Posterior cingulate gyrus (tissue), 11 donors: ENCODE data around the gene ZNF646.

Experiments
- DNase-seq, 10 donors: peaks; one replicate each; pipeline versions ENCODE4 v3.0.0 to v3.0.0-alpha.2; 2020 to 2021; ENCODE audit warnings: mixed read lengths in 3 of 10
- intact Hi-C: fragments of 100-400 bp; cut with DNase I; formaldehyde crosslinking; loops from one replicate; pipeline ENCODE4 v1.15.1; 2023

ZNF646 gene, protein sequence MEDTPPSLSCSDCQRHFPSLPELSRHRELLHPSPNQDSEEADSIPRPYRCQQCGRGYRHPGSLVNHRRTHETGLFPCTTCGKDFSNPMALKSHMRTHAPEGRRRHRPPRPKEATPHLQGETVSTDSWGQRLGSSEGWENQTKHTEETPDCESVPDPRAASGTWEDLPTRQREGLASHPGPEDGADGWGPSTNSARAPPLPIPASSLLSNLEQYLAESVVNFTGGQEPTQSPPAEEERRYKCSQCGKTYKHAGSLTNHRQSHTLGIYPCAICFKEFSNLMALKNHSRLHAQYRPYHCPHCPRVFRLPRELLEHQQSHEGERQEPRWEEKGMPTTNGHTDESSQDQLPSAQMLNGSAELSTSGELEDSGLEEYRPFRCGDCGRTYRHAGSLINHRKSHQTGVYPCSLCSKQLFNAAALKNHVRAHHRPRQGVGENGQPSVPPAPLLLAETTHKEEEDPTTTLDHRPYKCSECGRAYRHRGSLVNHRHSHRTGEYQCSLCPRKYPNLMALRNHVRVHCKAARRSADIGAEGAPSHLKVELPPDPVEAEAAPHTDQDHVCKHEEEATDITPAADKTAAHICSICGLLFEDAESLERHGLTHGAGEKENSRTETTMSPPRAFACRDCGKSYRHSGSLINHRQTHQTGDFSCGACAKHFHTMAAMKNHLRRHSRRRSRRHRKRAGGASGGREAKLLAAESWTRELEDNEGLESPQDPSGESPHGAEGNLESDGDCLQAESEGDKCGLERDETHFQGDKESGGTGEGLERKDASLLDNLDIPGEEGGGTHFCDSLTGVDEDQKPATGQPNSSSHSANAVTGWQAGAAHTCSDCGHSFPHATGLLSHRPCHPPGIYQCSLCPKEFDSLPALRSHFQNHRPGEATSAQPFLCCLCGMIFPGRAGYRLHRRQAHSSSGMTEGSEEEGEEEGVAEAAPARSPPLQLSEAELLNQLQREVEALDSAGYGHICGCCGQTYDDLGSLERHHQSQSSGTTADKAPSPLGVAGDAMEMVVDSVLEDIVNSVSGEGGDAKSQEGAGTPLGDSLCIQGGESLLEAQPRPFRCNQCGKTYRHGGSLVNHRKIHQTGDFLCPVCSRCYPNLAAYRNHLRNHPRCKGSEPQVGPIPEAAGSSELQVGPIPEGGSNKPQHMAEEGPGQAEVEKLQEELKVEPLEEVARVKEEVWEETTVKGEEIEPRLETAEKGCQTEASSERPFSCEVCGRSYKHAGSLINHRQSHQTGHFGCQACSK (N-terminal part only)

DNA sequence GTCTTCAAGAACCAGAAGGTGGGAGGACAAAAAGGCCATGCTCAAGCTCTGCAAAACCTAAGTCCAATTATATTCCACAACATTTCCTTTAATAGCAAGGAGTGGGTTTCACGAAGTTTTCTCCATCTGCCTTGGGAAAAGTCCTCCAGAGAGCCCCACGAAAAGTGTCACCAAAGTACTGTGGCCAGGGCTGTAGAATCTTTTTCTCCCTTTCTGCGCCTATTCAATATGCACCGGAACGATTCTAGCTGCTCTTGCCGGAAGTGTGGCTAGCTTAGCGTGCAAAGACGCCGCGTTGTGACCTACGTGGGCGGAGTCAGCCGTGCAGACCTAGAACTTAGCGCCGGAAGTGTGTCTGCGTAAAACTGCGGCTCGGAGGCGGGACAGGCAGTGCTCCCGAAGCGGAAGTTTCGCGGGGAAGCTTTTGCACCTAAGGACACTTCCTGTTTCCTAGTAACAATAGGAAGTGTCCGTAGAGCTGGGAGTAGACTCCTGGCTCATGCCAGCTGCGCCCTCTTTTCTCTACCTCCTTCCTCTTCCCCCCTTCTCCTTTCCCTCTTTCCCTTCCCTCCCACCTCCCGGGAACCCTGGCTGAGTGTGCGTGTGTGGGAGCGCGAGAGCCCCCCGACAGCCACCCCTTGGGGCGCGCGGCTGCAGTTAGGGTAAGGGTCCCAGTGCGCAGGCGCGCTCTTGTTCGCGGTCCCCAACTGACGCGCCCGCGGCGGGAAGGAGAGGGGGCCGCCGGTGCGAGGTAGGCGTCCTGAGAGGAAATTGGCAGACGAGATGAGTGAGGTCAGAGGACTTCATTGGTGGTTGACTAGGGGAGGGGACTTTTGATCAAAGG, at the start of gene ZNF646, which contains the start of gene ZNF668:
TSS of gene ZNF646 (plus strand) at position 453 of the 844 bp plus-strand sequence. CDS start 1,903 bp downstream, outside the sequence.
TSS of gene ZNF668 (minus strand) at position 271 of the 844 bp plus-strand sequence. CDS start 9,781 bp downstream, outside the sequence.
- peak; percentile 97 to 100 (median 99) for DNase-seq
- intact Hi-C loops, result loop anchor here (5.0 kb wide), 2 partner anchors 42 to 383 kb away; partner anchors contain the start of genes ARMC5 and STX4

DNA sequence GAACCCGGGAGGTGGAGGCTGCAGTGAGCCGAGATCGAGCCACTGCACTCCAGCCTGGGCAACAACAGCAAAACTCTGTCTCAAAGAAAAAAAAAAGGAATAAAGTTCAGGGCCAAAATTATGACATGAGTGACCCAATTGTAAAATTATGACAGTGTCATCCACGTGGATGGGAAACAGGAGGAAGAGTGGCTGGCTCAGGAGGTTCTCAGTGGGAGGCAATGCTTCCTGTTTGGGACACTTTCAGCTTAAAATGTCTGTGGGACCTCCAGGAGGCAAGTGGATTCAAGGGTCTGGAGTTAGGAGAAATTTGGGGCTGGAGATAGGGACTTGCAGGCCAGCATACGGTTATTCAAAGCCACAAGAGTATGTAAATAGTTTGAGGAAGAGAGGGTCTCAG, 48.9 kb upstream of the ZNF646 start:
- intact Hi-C loops, result no loop called here
- no peak for DNase-seq

DNA sequence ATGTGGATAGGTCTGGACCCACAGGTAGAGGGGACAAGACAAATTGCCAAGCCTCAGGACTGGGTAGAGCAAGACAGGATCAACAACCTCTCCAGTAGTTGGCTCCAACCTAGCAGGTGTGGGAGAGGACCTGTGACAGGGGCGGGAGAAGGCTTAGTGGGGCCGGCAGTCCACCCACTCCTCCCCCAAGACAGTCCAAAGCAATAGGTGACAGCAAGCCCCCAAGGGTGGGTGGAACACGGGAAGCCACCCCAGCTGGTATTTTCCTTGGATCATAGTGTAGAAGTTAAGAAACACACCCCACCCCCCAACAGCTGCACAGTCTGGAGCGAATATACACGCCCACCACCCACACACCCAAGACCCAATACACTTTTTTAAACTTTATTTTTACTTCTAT, 45.0 kb upstream of the ZNF646 start:
- peak in 1 of 10 donors; percentile 33 for DNase-seq
- intact Hi-C loops, result no loop called here

DNA sequence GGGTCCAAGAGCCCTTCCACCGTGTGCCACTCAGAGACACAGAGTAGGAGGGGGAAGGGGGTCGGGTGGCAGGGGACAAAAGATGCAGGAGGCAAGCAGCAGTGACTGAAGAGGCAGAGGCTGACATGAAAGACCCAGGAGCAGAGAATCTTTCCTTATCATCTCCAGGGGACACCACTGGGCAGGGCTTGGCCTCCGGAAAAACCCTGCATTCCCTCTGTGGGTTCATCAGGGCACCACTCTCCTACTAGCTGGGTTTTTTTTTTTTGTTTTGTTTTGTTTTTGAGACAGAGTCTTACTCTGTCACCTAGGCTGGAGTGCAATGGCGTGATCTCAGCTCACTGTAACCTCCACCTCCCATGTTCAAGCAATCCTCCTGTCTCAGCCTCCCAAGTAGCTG, 42.9 kb upstream of the ZNF646 start:
- intact Hi-C loops, result loop anchor here (5.0 kb wide), 1 partner anchor 41 kb away; the partner anchor contains the start of genes ZNF646 and ZNF668
- DNase-seq, result peak in 1 of 10 donors; percentile 24

DNA sequence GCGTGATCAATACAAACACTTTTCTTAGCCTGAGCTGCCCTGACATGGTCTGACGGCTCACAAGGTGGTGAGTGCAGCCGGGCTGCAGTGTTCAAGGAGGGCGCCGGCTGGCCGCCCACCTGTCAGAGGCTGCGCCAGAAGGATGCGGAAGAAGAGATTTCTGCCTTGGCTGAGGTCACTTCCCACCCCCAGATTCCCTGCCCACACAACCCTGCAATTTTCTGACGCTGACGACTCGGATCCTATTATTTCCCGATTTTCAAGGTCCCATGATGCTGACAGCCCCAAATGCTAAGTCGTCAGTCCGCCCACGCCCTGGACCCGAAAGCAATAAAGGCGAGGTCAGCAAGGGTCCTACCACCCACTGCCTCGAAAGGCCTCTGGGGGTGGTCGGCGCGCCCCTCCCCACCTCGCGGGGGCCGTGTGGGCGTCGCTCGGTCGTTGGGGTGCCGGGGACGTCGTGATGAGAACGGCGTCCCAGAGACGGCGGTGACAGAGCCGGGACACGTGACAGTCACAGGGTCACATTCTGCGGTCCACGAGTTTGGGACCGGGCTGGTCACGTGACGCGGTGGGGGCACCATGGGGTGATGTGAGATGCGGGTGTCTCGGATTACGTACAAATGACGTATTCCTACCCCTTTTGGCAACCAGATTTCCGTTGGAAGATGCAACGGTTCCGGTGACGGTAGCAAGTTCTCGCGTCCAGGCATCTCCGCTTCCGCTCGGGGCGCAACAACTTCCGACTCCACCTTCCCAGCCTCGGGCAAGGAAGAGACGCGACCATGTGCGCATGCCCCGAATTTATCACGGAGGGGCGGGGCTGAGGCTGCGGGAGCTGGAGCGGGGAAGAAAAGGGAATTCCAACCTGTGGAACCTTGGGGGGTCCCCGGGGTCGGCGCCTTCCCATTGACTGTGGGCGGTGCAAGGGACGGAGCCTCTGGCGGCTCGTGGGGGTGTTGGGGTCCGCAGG, 41.2 kb upstream of the ZNF646 start, which contains the start of gene STX4:
TSS of gene STX4 (plus strand) at position 823 of the 973 bp plus-strand sequence. CDS start 248 bp downstream, outside the sequence.
- DNase-seq, result peak; percentile 95 to 99 (median 97)
- intact Hi-C loops, result loop anchor here (5.0 kb wide), 1 partner anchor 39 kb away; the partner anchor contains the start of genes ZNF646 and ZNF668

DNA sequence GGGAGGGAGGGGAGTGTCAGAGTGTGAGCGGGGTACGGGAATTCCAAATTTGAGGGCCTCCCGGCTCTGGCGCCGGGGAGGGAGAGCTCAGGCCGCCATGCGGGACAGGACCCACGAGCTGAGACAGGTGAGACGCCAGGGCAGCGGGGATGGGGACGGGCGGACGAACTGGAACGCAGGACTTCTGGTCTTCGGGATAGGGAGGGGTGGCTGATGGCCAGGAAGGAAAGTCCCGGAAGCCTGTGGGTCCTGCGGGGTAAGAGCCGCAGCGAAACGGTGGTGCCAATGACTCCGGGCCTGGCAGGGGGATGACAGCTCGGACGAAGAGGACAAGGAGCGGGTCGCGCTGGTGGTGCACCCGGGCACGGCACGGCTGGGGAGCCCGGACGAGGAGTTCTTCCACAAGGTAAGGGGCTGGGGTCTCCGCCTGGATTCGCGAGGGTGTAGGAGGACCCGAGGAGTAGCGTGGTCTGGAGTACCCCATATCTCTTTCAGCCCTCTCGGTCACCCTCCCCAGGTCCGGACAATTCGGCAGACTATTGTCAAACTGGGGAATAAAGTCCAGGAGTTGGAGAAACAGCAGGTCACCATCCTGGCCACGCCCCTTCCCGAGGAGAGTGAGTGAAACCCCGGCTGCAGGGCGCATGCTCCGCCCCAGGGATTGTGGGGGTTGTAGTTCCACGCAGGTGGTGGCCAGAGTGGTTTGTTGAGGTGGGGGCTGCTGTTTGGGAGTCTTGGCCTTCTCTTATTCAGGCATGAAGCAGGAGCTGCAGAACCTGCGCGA, 40.3 kb upstream of the ZNF646 start:
- DNase-seq, result peak; percentile 83 to 99 (median 92)
- intact Hi-C loops, result loop anchor here (5.0 kb wide), 1 partner anchor 38 kb away; the partner anchor contains the start of genes ZNF646 and ZNF668

DNA sequence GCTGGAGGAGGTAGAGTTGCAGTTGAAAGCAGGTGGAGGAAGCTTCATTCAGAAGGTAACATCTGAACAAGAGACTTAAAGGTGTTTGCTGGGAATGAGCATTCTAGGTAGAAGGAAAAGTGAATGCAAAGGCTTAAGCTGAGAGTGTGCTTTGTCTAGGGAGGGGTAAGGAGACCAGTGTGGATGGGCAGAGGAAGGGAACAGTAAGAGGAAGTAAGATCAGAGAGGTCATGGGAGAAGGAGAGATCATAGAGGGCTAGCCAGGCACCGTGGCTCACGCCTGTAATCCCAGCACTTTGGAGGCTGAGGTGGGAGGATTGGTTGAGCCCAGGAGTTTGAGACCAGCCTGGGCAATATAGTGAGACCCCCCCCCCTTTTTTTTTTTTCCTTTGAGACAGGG, 37.5 kb upstream of the ZNF646 start:
- intact Hi-C loops, result no loop called here
- no peak for DNase-seq

DNA sequence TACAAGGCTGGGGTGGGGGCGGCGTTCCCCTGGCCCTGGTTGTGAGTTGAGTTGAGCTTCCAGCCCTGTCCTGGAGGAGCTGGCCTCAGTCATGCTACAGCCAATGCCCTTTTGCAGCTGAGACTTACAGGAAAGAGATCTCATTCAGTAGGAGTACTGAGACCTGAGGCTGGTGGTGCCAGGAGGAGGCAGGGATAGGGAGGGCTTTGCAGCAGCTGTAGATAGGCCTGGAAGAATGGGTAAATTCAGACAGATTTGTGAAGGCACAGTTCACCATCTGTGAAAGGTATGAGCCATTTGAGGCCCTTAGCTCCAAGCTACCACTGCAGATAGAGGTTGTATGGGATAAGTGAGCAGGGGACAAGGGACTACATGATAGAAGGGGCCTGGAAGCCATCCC, 35.2 kb upstream of the ZNF646 start:
- peak in 1 of 10 donors; percentile 30 for DNase-seq
- intact Hi-C loops, result no loop called here

DNA sequence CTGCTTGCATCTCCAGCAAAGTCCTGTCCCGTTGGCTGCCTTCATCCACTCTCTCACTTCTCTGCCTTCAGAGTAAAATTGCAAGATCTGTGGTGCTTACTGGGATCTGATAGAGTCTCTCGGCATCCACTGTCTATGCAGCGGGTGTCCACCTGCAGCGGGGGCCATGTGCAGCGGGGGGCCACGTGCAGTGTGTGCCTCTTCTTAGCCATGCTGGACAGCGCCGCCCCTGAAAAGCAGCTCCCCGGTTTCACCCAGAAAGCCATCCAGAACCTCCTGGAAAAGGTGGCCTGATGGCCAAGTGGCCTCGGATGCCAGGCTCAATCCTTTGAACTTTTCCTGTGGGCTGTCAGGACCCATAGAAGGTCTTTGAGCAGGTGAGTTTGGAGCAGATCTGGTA, 31.4 kb upstream of the ZNF646 start:
- intact Hi-C loops, result no loop called here
- DNase-seq, result peak in 1 of 10 donors; percentile 54

DNA sequence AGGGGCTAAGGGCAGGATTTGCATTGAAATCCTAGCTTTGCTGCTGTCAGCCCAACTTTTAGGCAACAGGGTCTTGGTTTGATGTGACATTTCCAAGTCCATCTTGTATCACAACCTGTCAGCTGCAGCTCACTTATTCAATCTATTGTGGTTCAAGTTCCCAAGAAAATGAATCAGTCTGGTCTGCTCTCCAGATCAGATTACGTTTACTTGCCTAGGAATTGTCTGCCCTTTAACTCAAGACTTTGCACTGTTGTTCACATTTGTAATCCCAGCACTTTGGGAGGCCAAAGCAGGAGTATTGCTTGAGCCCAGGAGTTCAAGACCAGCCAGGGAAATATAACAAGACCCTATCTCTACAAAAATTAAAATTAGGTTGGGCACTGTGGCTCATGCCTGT, 30.9 kb upstream of the ZNF646 start:
- no peak for DNase-seq
- intact Hi-C loops, result no loop called here

DNA sequence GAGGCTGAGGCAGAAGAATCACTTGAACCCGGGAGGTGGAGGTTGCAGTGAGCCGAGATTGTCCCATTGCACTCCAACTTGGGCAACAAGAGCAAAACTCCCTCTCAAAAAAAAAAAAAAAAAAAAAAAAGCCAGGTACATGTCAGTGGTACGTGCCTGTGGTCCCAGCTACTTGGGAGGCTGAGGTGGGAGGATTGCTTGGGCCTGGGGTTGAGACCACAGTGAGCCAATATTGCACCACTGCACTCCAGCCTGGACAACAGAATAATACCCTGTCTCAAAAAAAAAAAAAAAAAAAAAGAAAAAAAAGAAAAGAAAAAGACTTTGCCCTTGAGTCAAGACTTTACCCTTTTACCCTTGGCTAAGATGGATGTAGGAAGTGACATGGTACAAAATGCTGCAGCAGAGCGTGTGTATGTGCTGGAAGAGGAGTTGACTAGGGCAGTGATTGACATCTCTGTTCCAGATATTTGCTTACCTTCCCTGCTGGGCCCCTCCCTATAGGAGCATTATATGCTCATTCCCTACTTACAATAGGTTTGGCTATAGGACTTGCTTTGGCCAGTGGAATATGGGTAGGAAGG, 30.2 kb upstream of the ZNF646 start:
- no peak for DNase-seq

DNA sequence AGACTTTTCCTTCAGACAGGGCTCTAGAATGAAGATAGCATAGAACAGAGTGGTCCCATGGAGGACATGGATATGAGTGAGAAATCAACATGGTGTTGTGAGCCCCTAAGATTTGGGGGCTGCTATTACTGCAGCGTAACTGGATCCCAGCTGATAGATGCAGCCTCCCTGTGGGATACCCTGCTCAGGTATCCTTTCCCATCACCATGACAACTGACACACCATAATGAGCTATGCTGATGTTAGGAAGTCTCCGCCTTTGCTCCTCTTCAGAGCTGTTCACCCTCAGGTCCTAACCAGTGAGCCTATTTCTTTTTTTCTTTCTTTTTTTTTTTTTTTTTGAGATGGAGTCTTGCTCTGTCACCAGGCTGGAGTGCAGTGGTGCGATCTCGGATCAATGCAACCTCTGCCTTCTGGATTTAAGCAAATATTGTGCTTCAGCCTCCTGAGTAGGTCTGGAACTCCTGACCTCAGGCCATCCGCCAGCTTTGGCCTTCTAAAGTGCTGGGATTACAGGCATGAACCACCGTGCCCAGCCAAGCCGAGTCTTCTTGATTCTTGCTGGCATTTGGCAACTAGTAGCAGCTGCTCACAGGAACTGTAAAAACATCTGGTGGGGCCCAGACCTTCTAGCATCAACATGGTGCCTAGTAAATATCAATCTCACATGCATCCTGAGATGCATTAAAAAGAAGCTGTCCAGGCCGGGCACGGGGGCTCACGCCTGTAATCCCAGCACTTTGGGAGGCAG, 23.8 kb upstream of the ZNF646 start:
- DNase-seq, result no peak
- intact Hi-C loops, result no loop called here

More for the DNA sequence above, 30.2 kb upstream of the ZNF646 start:
- intact Hi-C loops, result no loop called here

DNA sequence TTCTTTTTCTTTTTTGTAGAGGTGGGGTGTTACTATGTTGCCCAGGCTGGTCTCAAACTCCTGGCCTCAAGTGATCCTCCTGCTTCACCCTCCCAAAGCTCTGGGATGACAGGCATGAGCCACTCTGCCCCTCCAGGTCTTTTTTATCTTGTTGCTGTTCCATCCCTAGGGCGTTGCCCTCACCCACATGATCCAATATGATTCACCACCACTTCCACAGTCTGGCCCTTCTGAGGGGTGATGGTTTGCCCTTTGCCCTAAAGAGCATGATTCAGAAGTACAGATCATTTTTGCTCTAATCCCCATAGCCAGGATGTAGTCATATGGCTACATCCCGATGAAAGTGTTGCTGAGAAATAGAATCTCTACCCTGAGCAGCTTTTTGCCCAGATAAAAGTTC, 22.1 kb upstream of the ZNF646 start:
- intact Hi-C loops, result no loop called here
- DNase-seq, result peak in 1 of 10 donors; percentile 5

DNA sequence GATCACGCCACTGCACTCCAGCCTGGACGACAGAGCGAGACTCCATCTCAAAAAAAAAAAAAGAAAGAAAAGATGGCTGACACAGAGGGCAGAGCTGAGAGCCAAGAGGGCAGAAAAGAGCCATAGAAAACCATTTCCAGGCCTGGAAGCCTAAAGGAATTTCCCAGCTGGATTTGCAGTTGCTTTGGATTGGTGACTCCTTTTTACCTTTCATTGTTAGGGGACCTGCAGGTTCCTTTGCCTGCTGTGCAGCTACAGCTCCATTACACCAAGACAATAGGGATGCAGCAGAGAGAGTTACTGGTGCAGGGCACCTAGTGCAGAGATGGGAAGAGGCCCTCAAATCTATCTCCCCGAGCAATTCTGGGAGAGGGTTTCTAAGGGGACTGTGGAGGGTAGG, 18.6 kb upstream of the ZNF646 start:
- DNase-seq, result no peak
- intact Hi-C loops, result no loop called here

DNA sequence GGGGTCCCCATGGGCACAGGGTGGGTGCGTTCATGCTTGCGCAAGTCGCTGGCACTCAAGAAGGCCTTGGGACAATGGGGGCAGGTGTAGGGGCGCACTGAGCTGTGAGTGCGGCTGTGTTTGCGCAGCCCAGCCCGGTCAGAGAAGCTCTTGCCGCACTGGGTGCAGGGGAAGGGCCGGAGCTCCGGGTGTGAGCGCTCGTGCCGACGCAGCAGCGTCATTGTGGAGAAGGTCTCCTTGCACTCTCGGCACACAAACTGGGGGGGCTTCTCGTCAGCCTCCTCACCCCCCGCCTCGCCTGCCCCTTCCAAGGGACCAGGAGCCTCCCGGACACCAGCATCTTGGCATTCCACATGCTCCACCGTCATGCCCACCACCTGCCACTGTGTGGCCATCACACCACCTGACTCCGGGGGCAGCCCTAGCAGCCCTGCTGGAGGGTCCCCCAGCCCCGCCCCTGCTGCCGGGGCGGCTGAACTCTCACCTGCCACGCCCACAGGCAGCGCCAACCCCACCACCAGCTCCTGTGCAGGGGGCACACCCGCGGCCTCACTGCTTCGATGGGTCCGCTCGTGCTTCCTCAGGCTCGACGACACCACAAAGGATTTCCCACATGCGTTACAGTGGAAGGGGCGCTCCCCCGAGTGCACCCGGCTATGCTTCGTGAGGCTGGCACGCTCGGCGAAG, 13.0 kb upstream of the ZNF646 start:
- DNase-seq, result peak in 2 of 10 donors; percentile 57
- intact Hi-C loops, result no loop called here
